Measurements from ENCODE around the gene PROCR. TPM values are rescaled to one million over a fixed set of nuclear protein-coding genes. Genes with fewer than 3 reads are reported as not detected.
"Not testable (repeated sequence)": the region's sequence is repeated elsewhere in the genome, so short reads cannot be mapped to it uniquely, and the experiment has no call there.

The PROCR gene
- total and polyA plus RNA-seq, 4 donors = 3.7 to 7.6 (median 6.0) TPM

DNA sequence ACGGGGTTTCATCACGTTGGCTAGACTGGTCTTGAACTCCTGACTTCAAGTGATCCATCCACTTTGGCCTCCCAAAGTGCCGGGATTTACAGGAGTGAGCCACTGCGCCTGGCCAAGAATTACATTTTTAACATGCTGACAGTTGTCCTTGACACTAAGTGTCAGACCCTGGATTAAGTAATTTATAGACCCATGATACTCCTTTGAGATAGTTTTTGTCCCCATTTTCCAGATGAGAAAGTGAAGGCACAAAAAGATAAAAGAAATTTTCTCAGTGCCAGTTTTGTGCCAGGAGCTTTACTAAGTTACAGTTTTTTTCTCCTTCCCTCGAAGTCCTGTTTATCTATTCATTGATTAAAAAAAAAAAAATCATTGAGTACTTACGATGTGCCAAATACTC, 14.9 kb upstream of the PROCR start (continued):
- TF ChIP-seq, protein P1, sequence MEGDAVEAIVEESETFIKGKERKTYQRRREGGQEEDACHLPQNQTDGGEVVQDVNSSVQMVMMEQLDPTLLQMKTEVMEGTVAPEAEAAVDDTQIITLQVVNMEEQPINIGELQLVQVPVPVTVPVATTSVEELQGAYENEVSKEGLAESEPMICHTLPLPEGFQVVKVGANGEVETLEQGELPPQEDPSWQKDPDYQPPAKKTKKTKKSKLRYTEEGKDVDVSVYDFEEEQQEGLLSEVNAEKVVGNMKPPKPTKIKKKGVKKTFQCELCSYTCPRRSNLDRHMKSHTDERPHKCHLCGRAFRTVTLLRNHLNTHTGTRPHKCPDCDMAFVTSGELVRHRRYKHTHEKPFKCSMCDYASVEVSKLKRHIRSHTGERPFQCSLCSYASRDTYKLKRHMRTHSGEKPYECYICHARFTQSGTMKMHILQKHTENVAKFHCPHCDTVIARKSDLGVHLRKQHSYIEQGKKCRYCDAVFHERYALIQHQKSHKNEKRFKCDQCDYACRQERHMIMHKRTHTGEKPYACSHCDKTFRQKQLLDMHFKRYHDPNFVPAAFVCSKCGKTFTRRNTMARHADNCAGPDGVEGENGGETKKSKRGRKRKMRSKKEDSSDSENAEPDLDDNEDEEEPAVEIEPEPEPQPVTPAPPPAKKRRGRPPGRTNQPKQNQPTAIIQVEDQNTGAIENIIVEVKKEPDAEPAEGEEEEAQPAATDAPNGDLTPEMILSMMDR (IDR thresholded peaks at IDR 0.05; ENCODE audit: low read depth, low read length, missing input control) = no peak
- no peak for TF ChIP-seq RXRA (IDR thresholded peaks at IDR 0.05)
- TF ChIP-seq HNF4A (conservative IDR thresholded peaks at IDR 0.05) = no peak

DNA sequence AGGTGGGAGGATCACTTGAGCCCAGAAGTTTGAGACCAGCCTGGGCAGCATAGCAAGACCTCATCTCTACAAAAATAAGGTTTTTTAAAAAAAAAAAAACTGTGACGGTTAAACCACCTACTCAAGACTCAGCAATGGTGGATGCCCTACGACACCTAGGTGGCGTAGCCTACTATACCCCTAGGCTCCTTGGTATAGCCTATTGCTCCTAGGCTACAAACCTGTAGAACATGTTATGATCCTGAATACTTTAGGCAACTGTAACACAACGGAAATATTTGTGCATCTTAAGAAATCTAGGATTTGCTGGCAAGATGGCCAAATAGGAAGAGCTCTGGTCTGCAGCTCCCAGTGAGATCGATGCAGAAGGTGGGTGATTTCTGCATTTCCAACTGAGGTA, 11.5 kb upstream of the PROCR start:
- not testable (repeated sequence) for H3K27me3 ChIP-seq (ENCODE audit: control insufficient read depth in 4 of 4, insufficient read depth in 4 of 4, low read length in 3 of 4); H3K9ac ChIP-seq (ENCODE audit: low read depth in 1 of 2, low read length in 2 of 2); H3K36me3 ChIP-seq (ENCODE audit: control insufficient read depth in 4 of 4, insufficient read depth in 3 of 4, low read depth in 1 of 4, low read length in 3 of 4); H3K4me1 ChIP-seq (ENCODE audit: control insufficient read depth in 4 of 4, insufficient read depth in 4 of 4, low read length in 3 of 4); DNase-seq (ENCODE audit: low spot score); H3K4me3 ChIP-seq (ENCODE audit: low read depth in 1 of 3, low read length in 3 of 3); H3K9me3 ChIP-seq (ENCODE audit: control insufficient read depth in 4 of 4, low read length in 3 of 4); H3K27ac ChIP-seq (ENCODE audit: low read depth in 1 of 2, low read length in 2 of 2)
- WGBS = 96% methylated on average over 5 of the region's 5 CpGs

DNA sequence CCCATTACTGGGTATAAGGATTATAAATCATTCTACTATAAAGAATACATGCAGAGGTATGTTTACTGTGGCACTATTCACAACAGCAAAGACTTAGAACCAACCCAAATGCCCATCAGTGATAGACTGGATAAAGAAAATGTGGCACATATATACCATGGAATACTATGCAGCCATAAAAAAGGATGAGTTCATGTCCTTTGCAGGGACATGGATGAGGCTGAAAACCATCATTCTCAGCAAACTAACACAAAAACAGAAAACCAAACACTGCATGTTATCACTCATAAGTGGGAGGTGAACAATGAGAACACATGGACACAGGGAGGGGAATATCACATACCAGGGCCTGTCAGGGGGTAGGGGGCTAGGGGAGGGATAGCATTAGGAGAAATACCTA, 7.3 kb upstream of the PROCR start:
- not testable (repeated sequence) for H3K27me3 ChIP-seq (ENCODE audit: control insufficient read depth in 4 of 4, insufficient read depth in 4 of 4, low read length in 3 of 4); H3K9ac ChIP-seq (ENCODE audit: low read depth in 1 of 2, low read length in 2 of 2); H3K4me3 ChIP-seq (ENCODE audit: low read depth in 1 of 3, low read length in 3 of 3); DNase-seq (ENCODE audit: low spot score); H3K4me1 ChIP-seq (ENCODE audit: control insufficient read depth in 4 of 4, insufficient read depth in 4 of 4, low read length in 3 of 4); H3K27ac ChIP-seq (ENCODE audit: low read depth in 1 of 2, low read length in 2 of 2); H3K36me3 ChIP-seq (ENCODE audit: control insufficient read depth in 4 of 4, insufficient read depth in 3 of 4, low read depth in 1 of 4, low read length in 3 of 4); H3K9me3 ChIP-seq (ENCODE audit: control insufficient read depth in 4 of 4, low read length in 3 of 4)

DNA sequence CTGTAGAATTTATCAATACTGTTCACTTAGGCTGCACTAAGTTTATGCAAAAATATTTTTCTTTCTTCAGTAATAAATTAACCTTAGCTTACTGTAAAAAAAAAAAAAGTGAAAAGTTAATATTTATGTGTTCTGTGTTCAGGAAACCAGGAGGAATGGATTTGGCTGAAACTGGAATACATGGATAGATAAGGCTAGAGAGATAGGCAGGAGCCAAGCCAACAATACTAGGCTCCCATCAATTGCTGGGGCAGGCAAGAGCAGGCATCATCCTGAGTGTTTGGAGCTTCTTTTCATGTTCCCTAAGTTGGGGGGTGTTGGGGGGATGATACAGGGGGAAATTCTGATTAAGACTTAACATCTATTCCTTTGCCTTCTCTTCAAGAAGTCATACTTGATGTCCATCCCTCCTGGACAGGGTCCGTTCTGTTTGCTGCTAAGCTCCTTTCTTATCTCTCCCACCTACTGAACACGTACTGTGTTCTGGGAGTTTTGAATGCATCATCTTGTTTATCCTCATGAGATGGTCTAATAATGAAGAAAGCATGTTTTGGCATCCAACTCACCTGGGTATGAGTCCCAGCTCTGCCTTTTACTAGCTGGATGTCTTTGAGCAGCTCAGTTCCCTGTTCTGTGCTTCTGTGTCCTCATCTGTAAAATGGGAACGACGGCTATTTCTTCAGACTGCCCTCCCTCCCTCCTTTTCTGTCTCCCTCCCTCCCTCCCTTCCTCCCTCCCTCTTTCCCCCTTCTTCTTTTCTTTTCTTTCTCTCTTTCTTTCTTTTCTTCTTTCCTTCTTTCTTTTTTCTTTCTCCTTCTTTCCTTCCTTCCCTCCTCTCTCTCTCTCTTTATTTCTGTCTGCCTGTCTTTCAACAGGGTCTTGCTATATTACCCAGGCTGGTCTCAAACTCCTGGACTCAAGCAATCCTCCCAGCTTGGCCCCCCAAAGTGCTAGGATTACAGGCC, 6.4 kb upstream of the PROCR start:
- no peaks in the 10 kb centered on the region for H3K9me3 ChIP-seq (ENCODE audit: control insufficient read depth in 4 of 4, low read length in 3 of 4)
- TF ChIP-seq HNF4A (conservative IDR thresholded peaks at IDR 0.05) (no peak), RXRA (IDR thresholded peaks at IDR 0.05) (no peak), RAD21 (IDR thresholded peaks at IDR 0.05) (no peak), FOXA2 (IDR thresholded peaks at IDR 0.05) (no peak)
- TF ChIP-seq, protein P2, sequence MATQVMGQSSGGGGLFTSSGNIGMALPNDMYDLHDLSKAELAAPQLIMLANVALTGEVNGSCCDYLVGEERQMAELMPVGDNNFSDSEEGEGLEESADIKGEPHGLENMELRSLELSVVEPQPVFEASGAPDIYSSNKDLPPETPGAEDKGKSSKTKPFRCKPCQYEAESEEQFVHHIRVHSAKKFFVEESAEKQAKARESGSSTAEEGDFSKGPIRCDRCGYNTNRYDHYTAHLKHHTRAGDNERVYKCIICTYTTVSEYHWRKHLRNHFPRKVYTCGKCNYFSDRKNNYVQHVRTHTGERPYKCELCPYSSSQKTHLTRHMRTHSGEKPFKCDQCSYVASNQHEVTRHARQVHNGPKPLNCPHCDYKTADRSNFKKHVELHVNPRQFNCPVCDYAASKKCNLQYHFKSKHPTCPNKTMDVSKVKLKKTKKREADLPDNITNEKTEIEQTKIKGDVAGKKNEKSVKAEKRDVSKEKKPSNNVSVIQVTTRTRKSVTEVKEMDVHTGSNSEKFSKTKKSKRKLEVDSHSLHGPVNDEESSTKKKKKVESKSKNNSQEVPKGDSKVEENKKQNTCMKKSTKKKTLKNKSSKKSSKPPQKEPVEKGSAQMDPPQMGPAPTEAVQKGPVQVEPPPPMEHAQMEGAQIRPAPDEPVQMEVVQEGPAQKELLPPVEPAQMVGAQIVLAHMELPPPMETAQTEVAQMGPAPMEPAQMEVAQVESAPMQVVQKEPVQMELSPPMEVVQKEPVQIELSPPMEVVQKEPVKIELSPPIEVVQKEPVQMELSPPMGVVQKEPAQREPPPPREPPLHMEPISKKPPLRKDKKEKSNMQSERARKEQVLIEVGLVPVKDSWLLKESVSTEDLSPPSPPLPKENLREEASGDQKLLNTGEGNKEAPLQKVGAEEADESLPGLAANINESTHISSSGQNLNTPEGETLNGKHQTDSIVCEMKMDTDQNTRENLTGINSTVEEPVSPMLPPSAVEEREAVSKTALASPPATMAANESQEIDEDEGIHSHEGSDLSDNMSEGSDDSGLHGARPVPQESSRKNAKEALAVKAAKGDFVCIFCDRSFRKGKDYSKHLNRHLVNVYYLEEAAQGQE (IDR thresholded peaks at IDR 0.05) = no peak
- TF ChIP-seq, protein P3, sequence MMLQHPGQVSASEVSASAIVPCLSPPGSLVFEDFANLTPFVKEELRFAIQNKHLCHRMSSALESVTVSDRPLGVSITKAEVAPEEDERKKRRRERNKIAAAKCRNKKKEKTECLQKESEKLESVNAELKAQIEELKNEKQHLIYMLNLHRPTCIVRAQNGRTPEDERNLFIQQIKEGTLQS (IDR thresholded peaks at IDR 0.05) = no peak
- TF ChIP-seq, protein P4, sequence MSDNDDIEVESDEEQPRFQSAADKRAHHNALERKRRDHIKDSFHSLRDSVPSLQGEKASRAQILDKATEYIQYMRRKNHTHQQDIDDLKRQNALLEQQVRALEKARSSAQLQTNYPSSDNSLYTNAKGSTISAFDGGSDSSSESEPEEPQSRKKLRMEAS (IDR thresholded peaks at IDR 0.05) = no peak
- TF ChIP-seq, protein P5, sequence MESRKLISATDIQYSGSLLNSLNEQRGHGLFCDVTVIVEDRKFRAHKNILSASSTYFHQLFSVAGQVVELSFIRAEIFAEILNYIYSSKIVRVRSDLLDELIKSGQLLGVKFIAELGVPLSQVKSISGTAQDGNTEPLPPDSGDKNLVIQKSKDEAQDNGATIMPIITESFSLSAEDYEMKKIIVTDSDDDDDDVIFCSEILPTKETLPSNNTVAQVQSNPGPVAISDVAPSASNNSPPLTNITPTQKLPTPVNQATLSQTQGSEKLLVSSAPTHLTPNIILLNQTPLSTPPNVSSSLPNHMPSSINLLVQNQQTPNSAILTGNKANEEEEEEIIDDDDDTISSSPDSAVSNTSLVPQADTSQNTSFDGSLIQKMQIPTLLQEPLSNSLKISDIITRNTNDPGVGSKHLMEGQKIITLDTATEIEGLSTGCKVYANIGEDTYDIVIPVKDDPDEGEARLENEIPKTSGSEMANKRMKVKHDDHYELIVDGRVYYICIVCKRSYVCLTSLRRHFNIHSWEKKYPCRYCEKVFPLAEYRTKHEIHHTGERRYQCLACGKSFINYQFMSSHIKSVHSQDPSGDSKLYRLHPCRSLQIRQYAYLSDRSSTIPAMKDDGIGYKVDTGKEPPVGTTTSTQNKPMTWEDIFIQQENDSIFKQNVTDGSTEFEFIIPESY (IDR thresholded peaks at IDR 0.05) = no peak
- H3K36me3 ChIP-seq (ENCODE audit: control insufficient read depth in 4 of 4, insufficient read depth in 3 of 4, low read depth in 1 of 4, low read length in 3 of 4) = no peaks in the 10 kb centered on the region
- H3K4me3 ChIP-seq (ENCODE audit: low read depth in 1 of 3, low read length in 3 of 3) = no peak overlapping the region
- H3K9ac ChIP-seq (ENCODE audit: low read depth in 1 of 2, low read length in 2 of 2) = no peak overlapping the region
- no peaks in the 10 kb centered on the region for H3K27me3 ChIP-seq (ENCODE audit: control insufficient read depth in 4 of 4, insufficient read depth in 4 of 4, low read length in 3 of 4)
- 84% methylated on average over 4 of the region's 4 CpGs for WGBS
- peaks cover 6 to 9% (median 8%) of the 10 kb centered on the region in 4 donors for H3K4me1 ChIP-seq (ENCODE audit: control insufficient read depth in 4 of 4, insufficient read depth in 4 of 4, low read length in 3 of 4)
- DNase-seq (ENCODE audit: low spot score) = no peak
- H3K27ac ChIP-seq (ENCODE audit: low read depth in 1 of 2, low read length in 2 of 2) = peak overlapping the region in 1 of 2 donors; percentile 31

Measured in liver (tissue), 9 donors.